Measurements from ENCODE around the gene MYO1D. TPM values are rescaled to one million over a fixed set of nuclear protein-coding genes. Genes with fewer than 3 reads are reported as not detected.

Gene MYO1D
- total RNA-seq, 4 donors from 2014 or later, result 36.9 to 49.2 (median 39.5) TPM

- DNase-seq (ENCODE audit: low spot score) (no peak), ATAC-seq (ENCODE audit: low FRiP score) (no peak)
- TF ChIP-seq CTCF (IDR thresholded peaks at IDR 0.05), result no peak
These were observed 352.9 kb downstream of the MYO1D start for GRCh38 chr17:32523827-32524552.

- ATAC-seq (ENCODE audit: low FRiP score), result no peak
- no peak for DNase-seq (ENCODE audit: low spot score)
- TF ChIP-seq CTCF (IDR thresholded peaks at IDR 0.05), result no peak
These were observed 353.8 kb downstream of the MYO1D start for GRCh38 chr17:32523017-32523680.

GRCh38 chr17:32520737-32521404, 356.1 kb downstream of the MYO1D start:
- no peak for TF ChIP-seq CTCF (IDR thresholded peaks at IDR 0.05)
- ATAC-seq (ENCODE audit: low FRiP score) (no peak), DNase-seq (ENCODE audit: low spot score) (no peak)

- no peak for ATAC-seq (ENCODE audit: low FRiP score)
- no peak for DNase-seq (ENCODE audit: low spot score)
- no peak for TF ChIP-seq CTCF (IDR thresholded peaks at IDR 0.05)
These were observed 356.7 kb downstream of the MYO1D start for GRCh38 chr17:32520104-32520701.

- TF ChIP-seq CTCF (IDR thresholded peaks at IDR 0.05), result no peak
- peak; percentile 71 for ATAC-seq (ENCODE audit: low FRiP score)
- no peak for DNase-seq (ENCODE audit: low spot score)
These were observed 357.5 kb downstream of the MYO1D start for GRCh38 chr17:32519228-32520103.

- no peak for TF ChIP-seq CTCF (IDR thresholded peaks at IDR 0.05)
- DNase-seq (ENCODE audit: low spot score) (no peak), ATAC-seq (ENCODE audit: low FRiP score) (no peak)
These were observed 358.2 kb downstream of the MYO1D start for GRCh38 chr17:32518646-32519227.

All from omental fat pad (tissue), 4 donors.